Left colon (tissue), 2 donors: ENCODE data around the gene PARL. TPM values are rescaled to one million over a fixed set of nuclear protein-coding genes. Genes with fewer than 3 reads are reported as not detected.

Experiments
- ATAC-seq: fragments of 200-7000 bp; cut with Tn5 transposase; one replicate; pipeline ENCODE4 v1.9.1; 2020; ENCODE audit warnings: mild to moderate bottlenecking, moderate library complexity
- DNase-seq, 2 donors: peaks; one replicate each; pipeline ENCODE4 v3.0.0-alpha.2; 2020
- intact Hi-C, 2 donors: fragments of 100-400 bp; cut with DNase I in 1 of 2; cut with micrococcal nuclease in 1 of 2; formaldehyde crosslinking; loops; one replicate each; pipeline versions ENCODE4 v1.11.2 to v1.14.0; 2022; cut with DNase I, micrococcal nuclease
- total RNA-seq, 2 donors: library from RNA; stranded (reverse); fragmentation: NEBNext Ultra II Directional; extraction: Animal tissue kit (Norgen Biotek cat#: 25700); gene quantifications; one replicate each; pipeline ENCODE4 v1.2.1, GENCODE V29; 2021
- donor health status: DM: no; HTN: no; CAD: no.
- donor health status: DM: yes; HTN: yes; CAD: no.

The PARL gene
- total RNA-seq, 2 donors from 2014 or later: 60.6 to 78.0 TPM

- intact Hi-C loops: no loop called here
- ATAC-seq (no peak), DNase-seq (no peak)
Measured at GRCh38 chr3:183873914-183874313, 10.8 kb downstream of the PARL start.

GRCh38 chr3:183871541-183871940 lies 13.1 kb downstream of the PARL start:
- intact Hi-C loops: no loop called here
- DNase-seq: no peak
- no peak for ATAC-seq

GRCh38 chr3:183870563-183870962 lies 14.1 kb downstream of the PARL start:
- intact Hi-C loops: no loop called here
- DNase-seq (no peak), ATAC-seq (no peak)

- DNase-seq (no peak), ATAC-seq (no peak)
Measured at GRCh38 chr3:183868796-183869195, 15.9 kb downstream of the PARL start.

GRCh38 chr3:183862610-183863009 lies 22.1 kb downstream of the PARL start:
- DNase-seq (no peak), ATAC-seq (no peak)
- intact Hi-C loops: no loop called here

More at GRCh38 chr3:183868796-183869195, 15.9 kb downstream of the PARL start:
- intact Hi-C loops: no loop called here

- DNase-seq: no peak
- ATAC-seq: no peak
- intact Hi-C loops: no loop called here
Measured at GRCh38 chr3:183857863-183858262, 26.8 kb downstream of the PARL start.

GRCh38 chr3:183854318-183855035 lies 30.2 kb downstream of the PARL start:
- intact Hi-C loops: no loop called here
- DNase-seq (no peak), ATAC-seq (no peak)

GRCh38 chr3:183845608-183846288 lies 38.9 kb downstream of the PARL start:
- intact Hi-C loops: no loop called here
- DNase-seq (no peak), ATAC-seq (no peak)

GRCh38 chr3:183845090-183845489 lies 39.6 kb downstream of the PARL start:
- no peak for ATAC-seq
- intact Hi-C loops: no loop called here
- no peak for DNase-seq

GRCh38 chr3:183844606-183845005 lies 40.1 kb downstream of the PARL start:
- intact Hi-C loops: no loop called here
- DNase-seq: no peak
- no peak for ATAC-seq

GRCh38 chr3:183839751-183840150 lies 44.9 kb downstream of the PARL start:
- DNase-seq (no peak), ATAC-seq (no peak)
- intact Hi-C loops: no loop called here

- DNase-seq (no peak), ATAC-seq (no peak)
- intact Hi-C loops: no loop called here
Measured at GRCh38 chr3:183837894-183838293, 46.8 kb downstream of the PARL start.

GRCh38 chr3:183837390-183837789 lies 47.3 kb downstream of the PARL start:
- ATAC-seq: no peak
- no peak for DNase-seq
- intact Hi-C loops: no loop called here

GRCh38 chr3:183833516-183833915 lies 51.2 kb downstream of the PARL start:
- intact Hi-C loops: no loop called here
- no peak for DNase-seq
- ATAC-seq: no peak

- no peak for ATAC-seq
- intact Hi-C loops: no loop called here
- no peak for DNase-seq
Measured at GRCh38 chr3:183830187-183830586, 54.5 kb downstream of the PARL start.

- intact Hi-C loops: no loop called here
- ATAC-seq (no peak), DNase-seq (no peak)
Measured at GRCh38 chr3:183829466-183829865, 55.2 kb downstream of the PARL start.

- DNase-seq: no peak
- intact Hi-C loops: no loop called here
- ATAC-seq: no peak
Measured at GRCh38 chr3:183828538-183828870, 56.2 kb downstream of the PARL start.

- no peak for ATAC-seq
- intact Hi-C loops: no loop called here
- no peak for DNase-seq
Measured at GRCh38 chr3:183827809-183828537, 56.7 kb downstream of the PARL start.

- peak; percentile 21 for ATAC-seq
- no peak for DNase-seq
- intact Hi-C loops: no loop called here
Measured at GRCh38 chr3:183826448-183827250, 58.0 kb downstream of the PARL start.
